Measurements from ENCODE around the gene KRT1. TPM values are rescaled to one million over a fixed set of nuclear protein-coding genes. Genes with fewer than 3 reads are reported as not detected.

The KRT1 gene
- total RNA-seq, 2 experiments from 2014 or later = not detected

GRCh38 chr12:52637299-52637698 is 42.9 kb downstream of the KRT1 start:
- Histone ChIP-seq H3K4me2 (ENCODE audit: low read length) (no peak overlapping the region), H4K20me1 (ENCODE audit: insufficient read depth, low read length) (no peaks in the 10 kb centered on the region), H2AFZ (ENCODE audit: low read length) (no peak overlapping the region), H3K9me2 (ENCODE audit: insufficient read depth, low read length) (no peaks in the 10 kb centered on the region), H3K36me3 (ENCODE audit: insufficient read depth, low read length) (no peaks in the 10 kb centered on the region), H3K79me2 (ENCODE audit: insufficient read depth, low read depth, low read length) (no peaks in the 10 kb centered on the region), H3K4me1 (ENCODE audit: insufficient read depth, low read length, poor library complexity, severe bottlenecking) (no peaks in the 10 kb centered on the region), H3K4me3 (ENCODE audit: low read depth, low read length, poor library complexity, severe bottlenecking) (no peak overlapping the region), H3K9me3 (ENCODE audit: low read length) (no peaks in the 10 kb centered on the region), H3K27ac (ENCODE audit: low read depth, low read length, poor library complexity, severe bottlenecking) (no peak overlapping the region)
- BruUV-seq (replicated peaks) = no TSS peak
- CTCF ChIA-PET (ENCODE audit: unreplicated experiment) = no interaction called here
- no peak for DNase-seq (ENCODE audit: low spot score)
- intact Hi-C loops (cut with micrococcal nuclease; ENCODE audit: unreplicated experiment) = no loop called here
- POLR2A ChIA-PET = no interaction called here
- TF ChIP-seq EZH2phosphoT487 (IDR thresholded peaks at IDR 0.05; ENCODE audit: borderline replicate concordance, low read depth, low read length) (no peak), CTCF (conservative IDR thresholded peaks at IDR 0.05; ENCODE audit: low read length) (no peak)

GRCh38 chr12:52636592-52637258 is 43.5 kb downstream of the KRT1 start:
- Histone ChIP-seq H2AFZ (ENCODE audit: low read length) (no peak overlapping the region), H3K9me2 (ENCODE audit: insufficient read depth, low read length) (no peaks in the 10 kb centered on the region), H3K9me3 (ENCODE audit: low read length) (no peaks in the 10 kb centered on the region), H4K20me1 (ENCODE audit: insufficient read depth, low read length) (no peaks in the 10 kb centered on the region), H3K27ac (ENCODE audit: low read depth, low read length, poor library complexity, severe bottlenecking) (no peak overlapping the region), H3K79me2 (ENCODE audit: insufficient read depth, low read depth, low read length) (no peaks in the 10 kb centered on the region), H3K4me2 (ENCODE audit: low read length) (no peak overlapping the region), H3K4me3 (ENCODE audit: low read depth, low read length, poor library complexity, severe bottlenecking) (no peak overlapping the region), H3K36me3 (ENCODE audit: insufficient read depth, low read length) (no peaks in the 10 kb centered on the region), H3K4me1 (ENCODE audit: insufficient read depth, low read length, poor library complexity, severe bottlenecking) (no peaks in the 10 kb centered on the region)
- DNase-seq (ENCODE audit: low spot score) = no peak
- no TSS peak for BruUV-seq (replicated peaks)
- ChIA-PET POLR2A (no interaction called here), CTCF (ENCODE audit: unreplicated experiment) (no interaction called here)
- intact Hi-C loops (cut with micrococcal nuclease; ENCODE audit: unreplicated experiment) = no loop called here
- no peak for TF ChIP-seq CTCF (conservative IDR thresholded peaks at IDR 0.05; ENCODE audit: low read length)
- TF ChIP-seq EZH2phosphoT487 (IDR thresholded peaks at IDR 0.05; ENCODE audit: borderline replicate concordance, low read depth, low read length) = no peak

GRCh38 chr12:52636189-52636588 is 44.0 kb downstream of the KRT1 start:
- Histone ChIP-seq H3K9me2 (ENCODE audit: insufficient read depth, low read length) (no peaks in the 10 kb centered on the region), H3K9me3 (ENCODE audit: low read length) (no peaks in the 10 kb centered on the region), H3K4me3 (ENCODE audit: low read depth, low read length, poor library complexity, severe bottlenecking) (no peak overlapping the region), H3K4me2 (ENCODE audit: low read length) (no peak overlapping the region), H3K79me2 (ENCODE audit: insufficient read depth, low read depth, low read length) (no peaks in the 10 kb centered on the region), H2AFZ (ENCODE audit: low read length) (no peak overlapping the region), H3K4me1 (ENCODE audit: insufficient read depth, low read length, poor library complexity, severe bottlenecking) (no peaks in the 10 kb centered on the region), H3K27ac (ENCODE audit: low read depth, low read length, poor library complexity, severe bottlenecking) (no peak overlapping the region), H4K20me1 (ENCODE audit: insufficient read depth, low read length) (no peaks in the 10 kb centered on the region), H3K36me3 (ENCODE audit: insufficient read depth, low read length) (no peaks in the 10 kb centered on the region)
- BruUV-seq (replicated peaks) = no TSS peak
- intact Hi-C loops (cut with micrococcal nuclease; ENCODE audit: unreplicated experiment) = no loop called here
- DNase-seq (ENCODE audit: low spot score) = no peak
- POLR2A ChIA-PET = no interaction called here
- CTCF ChIA-PET (ENCODE audit: unreplicated experiment) = no interaction called here
- TF ChIP-seq EZH2phosphoT487 (IDR thresholded peaks at IDR 0.05; ENCODE audit: borderline replicate concordance, low read depth, low read length) (no peak), CTCF (conservative IDR thresholded peaks at IDR 0.05; ENCODE audit: low read length) (no peak)

All from OCI-LY7 (cell line).